GM21529 (cell line): ENCODE data around the gene ENO2.

Experiments used
- ATAC-seq: cut with Tn5 transposase; IDR thresholded peaks from one replicate; pipeline ENCODE4 v1.9.1; 2021; ENCODE audit not compliant: unreplicated experiment

Gene ENO2

DNA sequence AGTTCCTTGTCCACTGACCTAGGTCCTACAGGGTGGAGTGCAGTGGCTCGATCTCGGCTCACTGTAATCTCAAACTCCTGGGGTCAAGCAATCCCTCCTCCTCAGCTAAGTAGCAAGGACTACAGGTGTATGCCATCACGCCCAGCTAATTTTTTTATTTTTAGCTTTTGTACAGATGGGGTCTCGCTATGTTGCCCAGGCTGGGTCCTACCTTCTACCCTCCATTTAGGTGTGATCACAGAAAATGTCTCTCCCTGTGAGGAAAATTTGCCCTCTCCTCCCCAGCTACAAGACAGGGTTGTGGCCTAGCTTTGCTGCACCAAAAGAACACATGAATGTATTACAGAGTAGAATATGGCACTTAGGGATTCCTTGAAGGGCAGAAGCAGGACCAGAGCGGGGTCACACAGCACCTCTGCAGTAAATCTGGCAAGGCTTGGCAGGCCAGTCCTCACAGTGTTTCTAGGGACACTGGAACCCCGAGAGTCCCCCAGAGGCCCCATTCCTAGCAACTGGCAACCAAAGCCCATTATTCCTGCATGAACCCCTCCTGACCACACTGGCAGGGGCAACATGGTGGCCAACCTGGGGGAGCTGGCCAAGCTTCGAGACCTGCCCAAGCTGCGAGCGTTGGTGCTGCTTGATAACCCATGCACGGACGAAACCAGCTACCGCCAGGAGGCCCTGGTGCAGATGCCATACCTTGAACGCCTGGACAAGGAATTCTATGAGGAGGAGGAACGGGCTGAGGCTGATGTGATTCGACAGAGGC, 2.0 kb upstream of the ENO2 start:
- ATAC-seq, result no peak

DNA sequence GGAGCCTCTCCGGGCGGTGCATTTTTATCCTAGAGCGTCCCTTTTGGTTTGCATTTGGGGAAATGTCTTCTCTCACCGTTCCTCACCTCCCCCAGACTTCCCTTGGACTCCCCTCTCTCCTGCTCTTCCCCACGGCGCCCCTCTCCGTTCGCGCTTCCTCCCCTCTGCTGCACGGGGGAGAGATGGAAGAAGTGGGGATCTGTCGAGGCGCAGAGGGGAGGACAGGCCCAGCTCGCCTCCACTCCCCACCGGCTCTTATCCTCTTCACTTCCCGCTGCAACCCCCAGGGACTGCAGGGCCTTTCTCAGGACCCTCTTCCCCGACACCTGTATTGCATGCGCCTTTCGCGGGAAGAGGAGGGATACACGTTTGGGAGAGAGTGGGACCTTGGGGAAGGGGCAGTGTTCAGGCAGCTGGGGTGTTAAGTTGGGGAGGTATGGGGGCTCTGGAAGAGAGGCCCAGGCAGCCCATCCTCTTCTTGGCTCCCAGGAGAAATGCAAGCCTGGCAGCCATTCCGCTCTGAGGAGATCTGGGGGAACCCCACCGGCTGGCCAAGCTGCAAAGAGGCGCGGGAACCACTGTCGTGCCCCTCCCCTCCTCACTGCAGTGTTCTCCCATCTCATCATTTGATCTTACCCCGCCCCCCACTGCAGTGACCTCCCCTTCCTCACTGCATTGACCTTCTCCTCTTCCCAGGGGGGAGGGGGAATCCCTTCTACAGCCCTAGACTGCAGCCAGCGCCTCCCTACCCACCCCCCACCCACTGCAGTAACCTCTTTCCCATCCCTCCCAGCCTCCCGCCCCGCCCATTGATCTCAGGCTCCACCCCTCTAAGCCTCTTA, 788 bp downstream of the ENO2 start:
- ATAC-seq, result no peak

DNA sequence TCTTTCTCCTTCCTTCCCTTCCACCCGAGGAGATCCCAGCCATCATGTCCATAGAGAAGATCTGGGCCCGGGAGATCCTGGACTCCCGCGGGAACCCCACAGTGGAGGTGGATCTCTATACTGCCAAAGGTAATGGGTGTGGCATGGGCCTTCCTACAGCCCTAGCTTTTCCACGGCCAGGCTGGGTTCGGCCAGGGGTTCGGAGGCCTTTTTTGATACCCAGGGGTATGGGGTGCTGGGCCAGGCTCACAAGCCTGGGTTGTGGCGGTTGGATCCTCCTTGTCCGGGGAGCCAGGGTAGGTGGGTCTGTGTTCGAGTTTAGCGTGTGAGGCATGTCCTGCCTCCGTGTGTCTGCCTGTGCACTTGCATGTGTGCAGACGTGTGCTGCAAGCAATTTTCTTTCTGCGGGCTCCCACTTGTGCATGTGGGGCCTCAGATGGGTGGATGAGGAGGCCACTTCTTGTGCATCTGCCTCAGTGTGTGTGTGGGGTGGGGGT, 1.5 kb downstream of the ENO2 start:
- no peak for ATAC-seq

DNA sequence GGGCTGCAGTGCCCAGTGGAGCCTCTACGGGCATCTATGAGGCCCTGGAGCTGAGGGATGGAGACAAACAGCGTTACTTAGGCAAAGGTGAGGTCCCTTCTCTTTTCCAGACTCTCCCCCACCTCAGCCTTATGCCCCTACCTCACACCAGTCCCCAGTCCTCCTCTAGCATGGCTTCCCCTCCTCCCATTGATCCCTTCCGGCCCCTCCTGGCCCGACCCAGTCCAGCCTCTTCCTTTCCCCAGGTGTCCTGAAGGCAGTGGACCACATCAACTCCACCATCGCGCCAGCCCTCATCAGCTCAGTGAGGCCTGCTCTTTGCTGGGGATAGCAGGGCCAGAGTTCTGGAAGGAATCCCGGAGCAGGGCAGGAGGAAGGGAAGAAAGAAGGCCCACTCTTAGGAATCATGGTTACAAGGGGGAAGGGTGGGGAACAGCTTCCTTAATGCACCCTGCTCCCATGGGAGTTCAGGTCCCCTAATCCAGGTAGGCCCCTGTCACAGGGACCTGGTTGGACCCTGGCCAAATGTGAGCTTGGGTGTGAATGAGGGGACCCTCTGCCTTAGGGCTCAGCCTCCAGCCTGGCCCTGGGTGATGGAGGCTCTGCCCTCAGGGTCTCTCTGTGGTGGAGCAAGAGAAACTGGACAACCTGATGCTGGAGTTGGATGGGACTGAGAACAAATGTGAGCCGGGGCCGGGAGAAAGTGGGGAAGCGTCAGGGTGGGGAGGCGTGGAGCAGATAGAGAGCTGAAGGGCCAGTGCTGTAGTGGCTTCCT, 2.2 kb downstream of the ENO2 start:
- no peak for ATAC-seq

DNA sequence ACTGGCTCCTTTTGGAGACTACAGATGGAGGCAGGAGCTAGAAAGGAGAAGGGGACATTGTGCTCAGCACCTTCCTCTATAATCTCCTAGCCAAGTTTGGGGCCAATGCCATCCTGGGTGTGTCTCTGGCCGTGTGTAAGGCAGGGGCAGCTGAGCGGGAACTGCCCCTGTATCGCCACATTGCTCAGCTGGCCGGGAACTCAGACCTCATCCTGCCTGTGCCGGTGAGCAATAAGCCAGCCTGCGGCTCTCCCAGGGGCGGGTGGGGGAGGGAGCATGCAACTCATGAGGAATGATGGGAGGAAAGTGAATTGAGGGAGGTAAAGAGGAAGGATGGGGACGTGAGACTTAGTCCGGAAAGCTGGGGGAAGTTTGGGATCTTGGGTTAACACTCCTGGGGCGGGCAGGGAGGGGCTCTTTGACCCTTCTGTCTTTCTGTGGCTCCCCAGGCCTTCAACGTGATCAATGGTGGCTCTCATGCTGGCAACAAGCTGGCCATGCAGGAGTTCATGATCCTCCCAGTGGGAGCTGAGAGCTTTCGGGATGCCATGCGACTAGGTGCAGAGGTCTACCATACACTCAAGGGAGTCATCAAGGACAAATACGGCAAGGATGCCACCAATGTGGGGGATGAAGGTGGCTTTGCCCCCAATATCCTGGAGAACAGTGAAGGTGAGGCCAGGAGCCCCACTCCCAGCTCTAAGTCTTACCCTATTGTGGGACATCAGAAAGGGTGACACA, 3.3 kb downstream of the ENO2 start:
- ATAC-seq, result no peak

DNA sequence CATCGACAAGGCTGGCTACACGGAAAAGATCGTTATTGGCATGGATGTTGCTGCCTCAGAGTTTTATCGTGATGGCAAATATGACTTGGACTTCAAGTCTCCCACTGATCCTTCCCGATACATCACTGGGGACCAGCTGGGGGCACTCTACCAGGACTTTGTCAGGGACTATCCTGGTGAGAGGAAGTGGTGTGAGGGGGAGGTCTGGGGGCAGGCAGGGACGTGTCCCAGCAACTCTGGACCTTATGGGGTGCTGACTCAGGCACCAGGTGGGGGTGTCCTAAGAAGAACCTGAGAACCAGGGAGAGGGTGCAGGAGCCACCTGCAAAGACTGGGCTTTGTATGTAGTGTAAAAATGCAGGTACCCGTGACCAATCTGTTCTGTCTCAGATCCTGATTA, 5.2 kb downstream of the ENO2 start:
- no peak for ATAC-seq

DNA sequence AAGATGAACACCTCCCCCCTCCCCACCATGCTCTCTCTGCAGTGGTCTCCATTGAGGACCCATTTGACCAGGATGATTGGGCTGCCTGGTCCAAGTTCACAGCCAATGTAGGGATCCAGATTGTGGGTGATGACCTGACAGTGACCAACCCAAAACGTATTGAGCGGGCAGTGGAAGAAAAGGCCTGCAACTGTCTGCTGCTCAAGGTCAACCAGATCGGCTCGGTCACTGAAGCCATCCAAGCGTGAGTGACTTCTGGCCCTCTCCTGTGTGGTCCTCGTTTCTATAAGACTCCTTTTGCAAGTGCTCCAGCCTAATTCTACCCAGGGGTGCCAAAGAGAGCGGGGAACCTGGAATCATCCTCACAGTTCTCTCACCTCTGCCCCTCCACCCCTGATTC, 7.2 kb downstream of the ENO2 start:
- ATAC-seq, result no peak

DNA sequence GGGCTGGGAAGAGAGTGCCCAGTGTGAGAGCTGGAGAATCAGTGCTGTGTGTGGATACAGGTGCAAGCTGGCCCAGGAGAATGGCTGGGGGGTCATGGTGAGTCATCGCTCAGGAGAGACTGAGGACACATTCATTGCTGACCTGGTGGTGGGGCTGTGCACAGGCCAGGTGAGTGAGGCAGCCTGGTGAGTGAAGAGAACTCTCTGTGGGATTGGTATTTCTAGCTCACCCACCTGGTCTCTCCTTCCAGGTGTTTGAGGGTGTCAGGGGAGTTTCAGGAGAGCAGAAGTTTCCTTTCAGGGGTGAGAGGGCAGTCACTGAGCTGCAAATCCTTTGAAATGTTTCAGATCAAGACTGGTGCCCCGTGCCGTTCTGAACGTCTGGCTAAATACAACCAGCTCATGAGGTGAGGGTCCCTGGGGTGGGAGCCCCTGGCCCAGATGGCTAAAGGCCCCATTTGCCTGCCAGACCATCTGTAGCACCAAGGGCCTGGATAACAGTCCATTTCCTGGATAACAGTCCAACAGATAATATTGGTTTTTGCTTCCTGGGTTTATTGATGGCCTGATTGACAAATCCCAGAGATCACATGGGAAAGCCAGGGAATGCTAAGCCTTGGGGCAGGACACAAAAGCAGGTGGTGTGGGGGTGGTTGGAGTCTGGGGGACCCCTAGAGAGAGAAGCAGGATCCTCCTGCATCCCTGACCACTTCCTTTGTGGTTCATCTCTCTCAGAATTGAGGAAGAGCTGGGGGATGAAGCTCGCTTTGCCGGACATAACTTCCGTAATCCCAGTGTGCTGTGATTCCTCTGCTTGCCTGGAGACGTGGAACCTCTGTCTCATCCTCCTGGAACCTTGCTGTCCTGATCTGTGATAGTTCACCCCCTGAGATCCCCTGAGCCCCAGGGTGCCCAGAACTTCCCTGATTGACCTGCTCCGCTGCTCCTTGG, 7.9 kb downstream of the ENO2 start:
- no peak for ATAC-seq

DNA sequence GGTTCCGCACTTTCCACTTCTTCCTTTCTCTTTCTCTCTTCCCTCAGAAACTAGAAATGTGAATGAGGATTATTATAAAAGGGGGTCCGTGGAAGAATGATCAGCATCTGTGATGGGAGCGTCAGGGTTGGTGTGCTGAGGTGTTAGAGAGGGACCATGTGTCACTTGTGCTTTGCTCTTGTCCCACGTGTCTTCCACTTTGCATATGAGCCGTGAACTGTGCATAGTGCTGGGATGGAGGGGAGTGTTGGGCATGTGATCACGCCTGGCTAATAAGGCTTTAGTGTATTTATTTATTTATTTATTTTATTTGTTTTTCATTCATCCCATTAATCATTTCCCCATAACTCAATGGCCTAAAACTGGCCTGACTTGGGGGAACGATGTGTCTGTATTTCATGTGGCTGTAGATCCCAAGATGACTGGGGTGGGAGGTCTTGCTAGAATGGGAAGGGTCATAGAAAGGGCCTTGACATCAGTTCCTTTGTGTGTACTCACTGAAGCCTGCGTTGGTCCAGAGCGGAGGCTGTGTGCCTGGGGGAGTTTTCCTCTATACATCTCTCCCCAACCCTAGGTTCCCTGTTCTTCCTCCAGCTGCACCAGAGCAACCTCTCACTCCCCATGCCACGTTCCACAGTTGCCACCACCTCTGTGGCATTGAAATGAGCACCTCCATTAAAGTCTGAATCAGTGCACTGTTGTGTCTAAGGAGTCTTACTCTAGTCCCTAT, 8.8 kb downstream of the ENO2 start:
- no peak for ATAC-seq

DNA sequence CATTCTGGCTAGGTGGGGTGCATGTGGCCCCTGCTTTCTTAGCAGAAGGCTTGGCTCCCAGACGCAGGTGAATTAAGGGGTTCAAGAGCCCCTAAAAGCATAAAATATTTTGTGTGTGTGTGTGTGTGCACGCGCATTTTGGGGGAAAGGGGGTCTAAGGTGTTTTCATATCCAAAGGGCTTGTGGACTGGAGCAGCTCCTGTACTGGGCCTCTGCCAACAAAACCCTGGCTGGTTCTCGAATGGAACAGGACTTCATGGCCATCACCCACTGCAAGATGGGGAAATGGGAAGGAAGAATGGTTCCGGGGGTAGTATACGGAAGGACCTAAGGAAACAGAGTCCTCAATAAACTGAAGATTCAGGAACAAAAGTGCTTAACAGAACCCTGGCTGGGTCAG, 9.5 kb downstream of the ENO2 start:
- no peak for ATAC-seq

DNA sequence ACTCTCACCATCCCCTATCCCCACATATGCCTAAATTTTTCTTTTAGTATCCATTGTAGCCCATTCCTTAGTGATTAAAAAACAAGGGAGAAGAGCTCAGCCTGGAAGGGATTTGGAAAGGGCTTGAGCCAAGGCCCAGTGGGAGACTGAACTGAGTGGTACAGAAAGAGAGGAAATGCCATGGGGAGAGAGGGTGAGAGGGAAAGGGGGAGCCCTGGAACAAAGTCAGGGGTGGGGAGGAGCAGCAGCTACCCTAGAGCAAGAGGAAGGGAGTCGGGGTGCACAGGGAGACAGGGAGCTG, 10.8 kb downstream of the ENO2 start:
- ATAC-seq, result no peak

DNA sequence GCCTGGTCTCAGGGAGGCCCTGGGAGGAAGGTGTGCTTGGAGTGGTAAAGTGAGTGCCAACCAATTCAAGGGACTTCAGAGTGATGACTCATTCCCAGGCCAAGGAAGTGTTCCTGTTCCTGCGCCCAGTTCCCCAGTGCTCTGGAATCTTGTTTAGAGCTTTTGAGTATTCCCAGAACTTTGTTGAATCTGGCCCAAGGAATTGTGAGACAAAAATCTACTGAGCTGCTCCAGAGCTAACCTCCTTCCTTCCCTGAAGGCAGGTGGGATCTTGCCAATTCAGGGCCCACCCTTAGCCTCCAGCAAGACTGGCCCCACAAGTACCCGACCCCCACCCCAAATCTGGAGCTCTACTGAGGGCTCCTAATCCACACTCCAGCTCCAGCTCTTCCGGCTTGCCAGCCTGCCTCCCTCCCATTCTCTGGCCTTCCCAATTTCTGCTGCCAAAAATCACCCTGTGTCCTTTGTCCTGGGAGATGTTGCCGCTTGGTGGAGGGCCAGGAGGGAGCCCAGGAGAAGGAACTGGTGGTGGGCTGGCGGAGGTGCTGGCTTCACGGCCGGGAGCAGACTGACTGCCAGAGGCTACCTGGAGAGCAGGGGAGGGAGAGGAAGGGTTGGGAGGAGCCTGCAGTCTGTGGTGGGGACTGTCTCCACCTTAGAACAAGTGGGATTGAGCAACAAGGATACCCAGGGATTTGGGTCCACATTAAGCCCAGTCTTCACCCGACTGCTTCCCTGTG, 11.3 kb downstream of the ENO2 start:
- ATAC-seq, result no peak

DNA sequence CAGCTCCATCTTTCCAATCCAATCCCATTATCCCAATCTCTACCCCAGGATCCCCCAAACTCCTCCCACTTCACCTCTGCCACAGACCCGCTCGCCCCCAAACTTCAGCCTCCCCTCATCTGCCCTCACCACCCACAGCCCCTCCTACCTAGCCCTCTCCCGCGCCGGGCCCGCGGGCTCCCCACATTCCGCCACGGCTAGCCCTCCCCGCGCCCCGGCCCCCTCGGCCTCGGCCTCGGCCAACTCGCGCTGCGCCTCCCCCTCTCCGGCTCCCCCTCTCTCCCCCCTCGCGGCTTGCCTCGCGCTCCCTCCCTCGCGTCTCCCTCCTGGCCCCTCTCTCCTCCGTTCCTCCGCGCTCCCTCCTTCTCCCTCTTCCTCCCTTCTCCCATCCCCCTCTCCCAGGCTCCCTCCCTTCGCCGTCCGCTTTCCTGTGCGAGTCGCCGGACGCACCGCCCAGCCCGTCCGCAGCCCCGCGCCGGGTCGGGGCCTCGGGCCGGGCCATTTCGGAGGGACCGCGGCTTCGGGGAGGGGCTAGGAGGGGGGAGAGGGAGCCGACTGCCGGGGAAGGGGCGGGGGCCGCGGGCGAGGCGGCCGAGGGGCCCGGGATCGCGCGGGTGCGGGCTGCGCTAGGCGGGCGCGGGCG, 13.1 kb downstream of the ENO2 start, which contains the start of gene ATN1:
Gene ATN1, plus strand, starts transcription at position 581 of the 643 bp plus-strand sequence. CDS start 6,043 bp downstream, outside the sequence.
- no peak for ATAC-seq

DNA sequence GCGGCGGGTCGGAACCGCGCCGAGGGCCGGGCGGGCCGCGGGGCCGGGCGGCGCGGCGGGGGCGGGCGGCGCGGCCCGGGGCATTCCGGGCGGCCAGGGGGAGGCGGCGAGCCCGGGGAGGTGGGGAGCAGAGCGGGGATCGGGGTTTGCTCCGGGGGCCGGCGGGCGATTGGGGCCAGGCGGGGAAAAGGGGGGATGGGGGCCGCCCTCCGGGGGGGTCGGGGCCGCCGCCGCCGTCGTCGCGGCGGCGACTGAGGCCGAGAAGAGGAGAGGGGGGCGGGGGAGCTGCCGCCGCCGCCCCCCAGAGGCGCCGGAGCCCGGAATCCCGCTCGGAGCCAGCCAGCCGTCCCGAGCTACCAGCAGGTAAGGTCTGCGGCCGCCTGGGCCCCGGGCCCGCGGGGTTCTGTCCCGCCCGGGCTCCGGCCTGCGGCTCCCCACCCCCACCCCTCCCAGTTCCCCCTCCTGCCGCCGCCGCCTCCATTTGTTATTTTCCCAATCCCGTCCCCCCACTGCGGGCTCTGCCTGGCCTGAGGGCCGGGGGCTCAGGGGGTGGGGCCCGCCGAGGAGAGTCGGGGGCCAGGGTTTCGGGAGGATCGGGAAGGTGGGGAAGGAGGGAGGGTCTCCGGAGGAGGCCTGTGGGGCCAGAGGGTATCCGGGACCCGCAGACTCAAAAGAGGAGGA, 13.8 kb downstream of the ENO2 start:
- ATAC-seq, result no peak

DNA sequence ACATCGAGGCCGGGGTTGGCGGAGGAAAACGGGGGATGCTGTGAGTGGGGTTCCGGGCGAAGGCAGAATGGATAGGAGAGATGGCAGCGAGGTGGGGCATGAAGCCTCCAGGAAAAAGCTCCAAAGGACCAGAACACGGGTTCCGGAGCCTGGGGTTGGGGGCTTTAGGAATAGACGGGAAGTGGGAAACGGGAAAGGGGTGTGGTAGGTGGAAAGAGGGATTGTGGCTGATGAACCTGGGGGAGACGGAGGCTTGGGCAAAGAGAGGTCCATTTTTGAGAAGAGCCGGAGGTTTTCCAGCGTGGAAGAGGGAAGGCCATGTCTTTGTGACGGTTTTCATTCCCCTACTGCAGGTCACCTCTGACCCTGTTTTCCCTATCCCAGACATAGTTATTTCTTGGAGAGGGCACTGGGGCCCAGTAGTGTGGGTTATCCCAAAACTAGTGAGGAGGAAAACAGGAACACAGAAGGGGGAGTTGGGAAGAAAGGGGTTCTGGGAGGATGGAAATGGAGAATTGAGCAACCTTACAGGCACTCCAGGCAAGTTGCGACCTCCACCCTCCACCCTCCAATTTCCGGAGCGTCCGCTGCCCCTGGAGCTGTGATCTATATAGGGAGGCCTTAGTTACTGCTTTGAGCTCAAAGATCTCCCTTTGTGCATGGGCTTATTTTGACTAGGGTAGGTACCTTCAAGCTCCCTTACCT, 14.5 kb downstream of the ENO2 start:
- no peak for ATAC-seq
